Brain microvascular endothelial cell (primary cell): ENCODE measurements around the gene FAF1.
A peak's percentile ranks its signal among the peaks of the same experiment; 100 is the strongest.

Experiments
- DNase-seq: peaks from one replicate; pipeline ENCODE4 v3.0.0-alpha.2; 2020
- H3K27ac ChIP-seq: fragments of 250-450 bp; sonication (Bioruptor Pico); 2 replicates; pipeline ENCODE4 v1.5.1; 2020; ENCODE audit warnings: mild to moderate bottlenecking, moderate library complexity
- H3K27me3 ChIP-seq: fragments of 250-450 bp; sonication (Bioruptor Pico); replicated peaks from 2 replicates; pipeline ENCODE4 v1.5.1; 2020; ENCODE audit warnings: mild to moderate bottlenecking
- H3K36me3 ChIP-seq: fragments of 250-450 bp; sonication (Bioruptor Pico); replicated peaks from 2 replicates; pipeline ENCODE4 v1.5.1; 2020; ENCODE audit warnings: mild to moderate bottlenecking
- H3K4me3 ChIP-seq: 2 replicates; pipeline ENCODE4 v1.5.1; 2011; ENCODE audit warnings: low read depth, mild to moderate bottlenecking, control low read depth, low read length, moderate library complexity
- CTCF ChIP-seq: IDR thresholded peaks from 2 replicates; pipeline ENCODE4 v1.5.1; 2011; ENCODE audit warnings: low read depth, mild to moderate bottlenecking, moderate library complexity, low read length, control low read depth, inconsistent platforms; ENCODE audit errors: missing control alignments
- in situ Hi-C: cut with HindIII; loops from 2 replicates; pipeline ENCODE4 v1.10.0; 2017; ENCODE audit warnings: low sequenced_read_pairs, low pct_ligation_motif_present

Gene FAF1

GRCh38 chr1:50979937-50980336, 19.9 kb upstream of the FAF1 start:
- in situ Hi-C loops, result no loop called here

GRCh38 chr1:50978852-50979781, 19.1 kb upstream of the FAF1 start:
- DNase-seq, result no peak
- H3K36me3 ChIP-seq, result no peaks in the 10 kb centered on the region
- peak overlapping the region; percentile 82 for H3K4me3 ChIP-seq
- no peak overlapping the region for H3K27ac ChIP-seq
- no peak for TF ChIP-seq CTCF
- in situ Hi-C loops, result no loop called here
- no peaks in the 10 kb centered on the region for H3K27me3 ChIP-seq

More at GRCh38 chr1:50979937-50980336, 19.9 kb upstream of the FAF1 start:
- DNase-seq, result no peak
- Histone ChIP-seq H3K27me3 (no peaks in the 10 kb centered on the region), H3K36me3 (no peaks in the 10 kb centered on the region), H3K27ac (no peak overlapping the region), H3K4me3 (no peak overlapping the region)
- no peak for TF ChIP-seq CTCF

GRCh38 chr1:50978144-50978851, 18.2 kb upstream of the FAF1 start:
- peak overlapping the region; percentile 82 for H3K4me3 ChIP-seq
- no peaks in the 10 kb centered on the region for H3K27me3 ChIP-seq
- no peaks in the 10 kb centered on the region for H3K36me3 ChIP-seq
- no peak overlapping the region for H3K27ac ChIP-seq
- TF ChIP-seq CTCF, result no peak
- DNase-seq, result no peak
- in situ Hi-C loops, result no loop called here

- no peak for DNase-seq
- H3K27me3 ChIP-seq, result no peaks in the 10 kb centered on the region
These were observed 17.6 kb upstream of the FAF1 start for GRCh38 chr1:50977575-50978143.

GRCh38 chr1:50976890-50977574, 17.0 kb upstream of the FAF1 start:
- no peaks in the 10 kb centered on the region for H3K36me3 ChIP-seq
- peak overlapping the region; percentile 20 for H3K27ac ChIP-seq
- TF ChIP-seq CTCF, result no peak
- DNase-seq, result no peak
- no peaks in the 10 kb centered on the region for H3K27me3 ChIP-seq
- peak overlapping the region; percentile 82 for H3K4me3 ChIP-seq
- in situ Hi-C loops, result no loop called here

More at GRCh38 chr1:50977575-50978143, 17.6 kb upstream of the FAF1 start:
- no peak for TF ChIP-seq CTCF
- in situ Hi-C loops, result no loop called here
- H3K4me3 ChIP-seq, result peak overlapping the region; percentile 82
- H3K27ac ChIP-seq, result peak overlapping the region; percentile 20
- H3K36me3 ChIP-seq, result no peaks in the 10 kb centered on the region
